WTC11 (cell line): Measurements from ENCODE around the gene SLC2A1. TPM values are rescaled to one million over a fixed set of nuclear protein-coding genes. Genes with fewer than 3 reads are reported as not detected.

ENCODE experiments used
- ATAC-seq: fragments of 200-7000 bp; cut with Tn5 transposase; 2 replicates; pipeline ENCODE4 v1.10.0; 2021; ENCODE audit warnings: mild to moderate bottlenecking, moderate library complexity
- CTCF ChIA-PET: fragments of 300-600 bp; sonication (Branson Sonifier 250); formaldehyde crosslinking; loops from one replicate; lab custom pipeline; 2021; ENCODE audit warnings: antibody characterized with exemption; lab: Charles Lee
- POLR2A ChIA-PET: fragments of 350-600 bp; sonication (Branson Sonifier 250); formaldehyde crosslinking; loops from one replicate; lab custom pipeline; 2021; ENCODE audit warnings: antibody characterized with exemption; lab: Charles Lee
- DNase-seq: peaks from one replicate; pipeline ENCODE4 v3.0.0; 2021; ENCODE audit warnings: low spot score
- H3K27ac Mint-ChIP-seq: 2 replicates; pipeline ENCODE4 v1.8.0; 2021; ENCODE audit warnings: mixed read lengths
- H3K27me3 Mint-ChIP-seq: 2 replicates; pipeline ENCODE4 v1.8.0; 2021; ENCODE audit warnings: low read depth, mild to moderate bottlenecking, moderate library complexity, mixed read lengths
- H3K36me3 Mint-ChIP-seq: 2 replicates; pipeline ENCODE4 v1.8.0; 2021; ENCODE audit warnings: mixed read lengths
- H3K4me1 Mint-ChIP-seq: 2 replicates; pipeline ENCODE4 v1.8.0; 2022; ENCODE audit warnings: mixed read lengths
- H3K4me3 Mint-ChIP-seq: 2 replicates; pipeline ENCODE4 v1.8.0; 2021; ENCODE audit warnings: mild to moderate bottlenecking, moderate library complexity, mixed read lengths
- H3K9me3 Mint-ChIP-seq: 2 replicates; pipeline ENCODE4 v1.8.0; 2021; ENCODE audit warnings: mixed read lengths
- CBFB ChIP-seq: sonication (generic); formaldehyde crosslinking; IDR thresholded peaks from 2 replicates; pipeline ENCODE4 v1.8.1; 2022; ENCODE audit warnings: mild to moderate bottlenecking, low read depth, missing genetic modification reagents
- CREB1 ChIP-seq: sonication (generic); formaldehyde crosslinking; IDR thresholded peaks from 2 replicates; pipeline ENCODE4 v1.8.0; 2023; ENCODE audit warnings: mild to moderate bottlenecking, missing genetic modification reagents
- CREM ChIP-seq: sonication (generic); formaldehyde crosslinking; IDR thresholded peaks from 2 replicates; pipeline ENCODE4 v1.8.1; 2022; ENCODE audit warnings: mild to moderate bottlenecking, missing genetic modification reagents, moderate library complexity
- CTCF ChIP-seq: fragments of 200-600 bp; IDR thresholded peaks from 2 replicates; pipeline ENCODE4 v1.8.0; 2022; ENCODE audit warnings: antibody characterized with exemption
- ETV6 ChIP-seq: sonication (generic); formaldehyde crosslinking; IDR thresholded peaks from 2 replicates; pipeline ENCODE4 v1.8.1; 2022; ENCODE audit warnings: mild to moderate bottlenecking, missing genetic modification reagents
- FOXK1 ChIP-seq: sonication (generic); formaldehyde crosslinking; IDR thresholded peaks from 2 replicates; pipeline ENCODE4 v1.8.0; 2022; ENCODE audit warnings: mild to moderate bottlenecking, moderate library complexity, missing genetic modification reagents
- FOXP1 ChIP-seq: sonication (generic); formaldehyde crosslinking; IDR thresholded peaks from 2 replicates; pipeline ENCODE4 v1.8.0; 2022; ENCODE audit warnings: missing genetic modification reagents, mild to moderate bottlenecking, moderate library complexity, borderline replicate concordance
- GTF2I ChIP-seq: fragments of 250-450 bp; sonication (Bioruptor Pico); conservative IDR thresholded peaks from 2 replicates; pipeline ENCODE4 v1.4.0; 2021; ENCODE audit warnings: mild to moderate bottlenecking
- MAX ChIP-seq: sonication (generic); formaldehyde crosslinking; IDR thresholded peaks from 2 replicates; pipeline ENCODE4 v1.8.0; 2022; ENCODE audit warnings: mild to moderate bottlenecking, missing genetic modification reagents
- MXD4 ChIP-seq: fragments of 250-450 bp; sonication (Bioruptor Pico); IDR thresholded peaks from 2 replicates; pipeline ENCODE4 v1.8.0; 2021; ENCODE audit warnings: mild to moderate bottlenecking, moderate library complexity, borderline replicate concordance
- NFE2L1 ChIP-seq: sonication (generic); formaldehyde crosslinking; IDR thresholded peaks from 2 replicates; pipeline ENCODE4 v1.8.1; 2023; ENCODE audit warnings: missing genetic modification reagents
- NR2C2 ChIP-seq: sonication (generic); formaldehyde crosslinking; IDR thresholded peaks from 2 replicates; pipeline ENCODE4 v1.8.0; 2022; ENCODE audit warnings: mild to moderate bottlenecking, missing genetic modification reagents
- PRRX2 ChIP-seq: fragments of 250-450 bp; sonication (Bioruptor Pico); IDR thresholded peaks from 2 replicates; pipeline ENCODE4 v1.8.0; 2021; ENCODE audit warnings: mild to moderate bottlenecking
- RELA ChIP-seq: sonication (generic); formaldehyde crosslinking; IDR thresholded peaks from 2 replicates; pipeline ENCODE4 v1.8.1; 2022; ENCODE audit warnings: missing genetic modification reagents, mild to moderate bottlenecking, borderline replicate concordance
- RORB ChIP-seq: fragments of 250-450 bp; sonication (Bioruptor Pico); IDR thresholded peaks from 2 replicates; pipeline ENCODE4 v1.9.0; 2021; ENCODE audit warnings: mild to moderate bottlenecking
- SMAD3 ChIP-seq: sonication (generic); formaldehyde crosslinking; IDR thresholded peaks from 2 replicates; pipeline ENCODE4 v1.8.0; 2022; ENCODE audit warnings: missing genetic modification reagents, mild to moderate bottlenecking, borderline replicate concordance
- SOX15 ChIP-seq: fragments of 250-450 bp; sonication (Bioruptor Pico); IDR thresholded peaks from 2 replicates; pipeline ENCODE4 v1.9.0; 2021; ENCODE audit warnings: mild to moderate bottlenecking
- TCF7 ChIP-seq: sonication (generic); formaldehyde crosslinking; IDR thresholded peaks from 2 replicates; pipeline ENCODE4 v1.8.0; 2022; ENCODE audit warnings: mild to moderate bottlenecking, low read depth, missing genetic modification reagents, moderate library complexity
- TP53 ChIP-seq: sonication (generic); formaldehyde crosslinking; IDR thresholded peaks from 2 replicates; pipeline ENCODE4 v1.8.1; 2023; ENCODE audit warnings: mild to moderate bottlenecking, missing genetic modification reagents
- ZNF138 ChIP-seq: sonication (generic); formaldehyde crosslinking; conservative IDR thresholded peaks from 2 replicates; pipeline ENCODE4 v1.8.1; 2022; ENCODE audit warnings: mild to moderate bottlenecking, moderate library complexity, missing genetic modification reagents
- ZNF232 ChIP-seq: sonication (generic); formaldehyde crosslinking; IDR thresholded peaks from 2 replicates; pipeline ENCODE4 v1.8.0; 2022; ENCODE audit warnings: mild to moderate bottlenecking, missing genetic modification reagents
- ZNF317 ChIP-seq: sonication (generic); formaldehyde crosslinking; IDR thresholded peaks from 2 replicates; pipeline ENCODE4 v1.8.1; 2023; ENCODE audit warnings: low read depth, mild to moderate bottlenecking, moderate library complexity, missing genetic modification reagents, borderline replicate concordance
- total RNA-seq: library from RNA; stranded (reverse); gene quantifications from 3 replicates; pipeline ENCODE4 v1.2.3, GENCODE V29; 2021
- TF ChIP-seq, protein P1 (sequence below): sonication (generic); formaldehyde crosslinking; IDR thresholded peaks from 2 replicates; pipeline ENCODE4 v1.8.0; 2022; ENCODE audit warnings: mild to moderate bottlenecking, missing genetic modification reagents
- TF ChIP-seq, protein P2 (sequence below): sonication (generic); formaldehyde crosslinking; IDR thresholded peaks from 2 replicates; pipeline ENCODE4 v1.8.0; 2023; ENCODE audit warnings: missing genetic modification reagents
- TF ChIP-seq, protein P3 (sequence below): sonication (generic); formaldehyde crosslinking; conservative IDR thresholded peaks from 2 replicates; pipeline ENCODE4 v1.8.1; 2022; ENCODE audit warnings: mild to moderate bottlenecking, missing genetic modification reagents
- TF ChIP-seq, protein P4 (sequence below): sonication (generic); formaldehyde crosslinking; IDR thresholded peaks from 2 replicates; pipeline ENCODE4 v1.8.0; 2022; ENCODE audit warnings: mild to moderate bottlenecking, missing genetic modification reagents

Gene SLC2A1
- total RNA-seq, 1 experiment from 2014 or later: 215 TPM

DNA sequence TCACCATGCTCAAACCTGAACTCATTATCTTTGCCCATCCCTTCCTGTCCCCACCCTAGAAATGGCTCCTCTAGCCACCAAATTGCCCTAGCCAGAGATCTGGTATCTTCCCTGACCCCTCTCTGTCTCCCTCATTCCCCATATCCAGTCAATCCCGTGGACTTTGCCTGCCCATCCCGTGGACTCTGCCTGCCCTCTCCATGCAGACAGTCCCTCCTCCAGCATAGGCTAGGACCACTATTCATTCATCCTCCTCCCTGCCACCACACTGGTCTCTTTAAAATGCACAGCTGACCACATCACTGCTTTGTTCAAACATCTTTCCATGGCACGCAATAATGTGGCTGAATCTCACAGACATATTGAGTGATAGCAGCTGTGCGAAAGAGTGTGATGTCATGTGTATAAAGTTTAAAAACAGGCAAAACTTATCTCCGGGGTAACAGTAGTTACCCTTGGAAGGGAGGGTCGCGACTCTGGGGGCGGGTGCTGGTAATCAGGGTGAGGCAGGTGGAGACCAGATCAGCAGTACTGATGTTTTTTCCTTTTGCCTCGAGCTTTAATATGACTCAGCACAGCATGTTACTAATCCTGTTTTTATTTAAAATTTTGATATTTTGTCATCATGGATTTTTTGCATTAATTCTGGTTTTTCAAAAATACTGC lies 4.8 kb upstream of the SLC2A1 start:
- DNase-seq (no peak), ATAC-seq (no peak)
- peak overlapping the region; percentile 52 for H3K4me3 Mint-ChIP-seq
- TF ChIP-seq RELA (CRISPR knock-in tag): no peak
- TF ChIP-seq, protein P1, sequence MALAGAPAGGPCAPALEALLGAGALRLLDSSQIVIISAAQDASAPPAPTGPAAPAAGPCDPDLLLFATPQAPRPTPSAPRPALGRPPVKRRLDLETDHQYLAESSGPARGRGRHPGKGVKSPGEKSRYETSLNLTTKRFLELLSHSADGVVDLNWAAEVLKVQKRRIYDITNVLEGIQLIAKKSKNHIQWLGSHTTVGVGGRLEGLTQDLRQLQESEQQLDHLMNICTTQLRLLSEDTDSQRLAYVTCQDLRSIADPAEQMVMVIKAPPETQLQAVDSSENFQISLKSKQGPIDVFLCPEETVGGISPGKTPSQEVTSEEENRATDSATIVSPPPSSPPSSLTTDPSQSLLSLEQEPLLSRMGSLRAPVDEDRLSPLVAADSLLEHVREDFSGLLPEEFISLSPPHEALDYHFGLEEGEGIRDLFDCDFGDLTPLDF: no peak
- TF ChIP-seq SOX15 (CRISPR knock-in tag): no peak
- no peak for TF ChIP-seq FOXP1 (CRISPR knock-in tag)
- no peak for TF ChIP-seq TP53 (CRISPR knock-in tag)
- no peak for TF ChIP-seq ZNF317 (CRISPR knock-in tag)
- no peak for TF ChIP-seq ETV6 (CRISPR knock-in tag)
- no peak for TF ChIP-seq GTF2I (CRISPR knock-in tag)
- TF ChIP-seq PRRX2 (CRISPR knock-in tag): no peak
- no peaks in the 10 kb centered on the region for H3K27me3 Mint-ChIP-seq
- POLR2A ChIA-PET: interaction anchor here (2.6 to 3.0 kb wide), 2 partner anchors 11 to 45 kb away, joined by 12 to 37 read pairs; no protein-coding TSS in a partner anchor
- peak overlapping the region; percentile 98 for H3K27ac Mint-ChIP-seq
- CTCF ChIA-PET: interaction anchor here (1.1 to 2.6 kb wide), 4 partner anchors 13 to 117 kb away, joined by 3 to 21 read pairs (median 5); partner anchors contain the start of gene ZNF691
- peaks cover 12% of the 10 kb centered on the region for H3K36me3 Mint-ChIP-seq
- H3K4me1 Mint-ChIP-seq: peaks cover 58% of the 10 kb centered on the region
- no peaks in the 10 kb centered on the region for H3K9me3 Mint-ChIP-seq

DNA sequence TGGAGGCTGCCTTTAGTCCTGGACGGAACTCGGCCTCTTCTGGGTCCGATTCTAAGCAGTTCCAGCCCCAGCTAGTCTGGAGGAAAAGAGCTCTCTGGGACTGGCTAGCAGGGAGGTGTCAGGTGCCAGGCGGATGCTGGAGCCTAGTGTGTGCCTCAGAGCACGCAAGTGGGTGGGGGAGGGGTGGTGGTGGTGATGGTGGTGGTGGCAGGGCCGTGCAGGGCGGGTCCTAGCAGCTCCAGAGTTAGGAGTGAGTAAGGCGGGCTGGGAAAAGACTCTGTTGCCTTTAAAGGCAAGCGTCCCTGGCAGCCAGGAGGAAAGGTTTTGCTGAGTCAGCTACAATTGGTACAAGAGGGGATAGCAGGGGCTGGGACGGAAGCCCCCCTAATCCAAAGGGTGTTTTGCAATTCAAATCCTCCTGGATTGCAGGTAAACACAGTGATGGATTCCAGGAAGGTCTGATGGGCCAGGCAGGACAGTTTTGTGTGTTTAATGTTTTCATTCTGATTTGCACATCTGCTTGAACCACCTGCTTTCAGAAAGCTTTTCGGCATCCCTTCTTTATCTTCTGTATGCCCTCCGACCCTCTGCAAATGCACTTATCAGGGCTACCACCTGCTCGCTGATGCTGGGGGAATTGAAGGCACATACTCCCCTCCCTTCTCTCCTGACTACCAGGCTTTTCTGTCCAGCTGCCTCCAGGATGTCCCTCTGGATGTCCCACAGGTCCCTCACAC lies 4.1 kb upstream of the SLC2A1 start:
- ChIA-PET CTCF (interaction anchor here (0.6 to 2.6 kb wide), 10 partner anchors 13 to 552 kb away, joined by 3 to 21 read pairs (median 4); partner anchors contain the start of gene ZNF691), POLR2A (interaction anchor here (0.7 to 3.0 kb wide), 10 partner anchors 10 to 116 kb away, joined by 3 to 37 read pairs (median 5); partner anchors contain the start of gene ZNF691)
- peak overlapping the region; percentile 52 for H3K4me3 Mint-ChIP-seq
- ATAC-seq (peak; percentile 62), DNase-seq (peak; percentile 85)
- peak overlapping the region; percentile 98 for H3K27ac Mint-ChIP-seq
- H3K36me3 Mint-ChIP-seq: peaks cover 8% of the 10 kb centered on the region
- H3K4me1 Mint-ChIP-seq: peaks cover 53% of the 10 kb centered on the region
- no peaks in the 10 kb centered on the region for H3K9me3 Mint-ChIP-seq
- H3K27me3 Mint-ChIP-seq: no peaks in the 10 kb centered on the region
- TF ChIP-seq NFE2L1 (CRISPR knock-in tag) (peak; percentile 93), ZNF138 (CRISPR knock-in tag) (no peak), CREM (no peak), CTCF (no peak), CBFB (CRISPR knock-in tag) (no peak), ZNF232 (0 out of 2 replicates have a peak, but pooled peaks have one; percentile 47), TCF7 (CRISPR knock-in tag) (no peak), FOXK1 (CRISPR knock-in tag) (peak; percentile 70), RORB (no peak), SMAD3 (CRISPR knock-in tag) (peak; percentile 30; the same call in 1 of the 2 replicates), MAX (CRISPR knock-in tag) (peak; percentile 64; the same call in 1 of the 2 replicates), MXD4 (CRISPR knock-in tag) (no peak), CREB1 (0 out of 2 replicates have a peak, but pooled peaks have one; percentile 17), GTF2I (CRISPR knock-in tag) (no peak), NR2C2 (CRISPR knock-in tag) (no peak)
- TF ChIP-seq, protein P2, sequence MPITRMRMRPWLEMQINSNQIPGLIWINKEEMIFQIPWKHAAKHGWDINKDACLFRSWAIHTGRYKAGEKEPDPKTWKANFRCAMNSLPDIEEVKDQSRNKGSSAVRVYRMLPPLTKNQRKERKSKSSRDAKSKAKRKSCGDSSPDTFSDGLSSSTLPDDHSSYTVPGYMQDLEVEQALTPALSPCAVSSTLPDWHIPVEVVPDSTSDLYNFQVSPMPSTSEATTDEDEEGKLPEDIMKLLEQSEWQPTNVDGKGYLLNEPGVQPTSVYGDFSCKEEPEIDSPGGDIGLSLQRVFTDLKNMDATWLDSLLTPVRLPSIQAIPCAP (CRISPR knock-in tag): no peak
- TF ChIP-seq, protein P3, sequence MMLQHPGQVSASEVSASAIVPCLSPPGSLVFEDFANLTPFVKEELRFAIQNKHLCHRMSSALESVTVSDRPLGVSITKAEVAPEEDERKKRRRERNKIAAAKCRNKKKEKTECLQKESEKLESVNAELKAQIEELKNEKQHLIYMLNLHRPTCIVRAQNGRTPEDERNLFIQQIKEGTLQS (CRISPR knock-in tag): no peak
- TF ChIP-seq, protein P4, sequence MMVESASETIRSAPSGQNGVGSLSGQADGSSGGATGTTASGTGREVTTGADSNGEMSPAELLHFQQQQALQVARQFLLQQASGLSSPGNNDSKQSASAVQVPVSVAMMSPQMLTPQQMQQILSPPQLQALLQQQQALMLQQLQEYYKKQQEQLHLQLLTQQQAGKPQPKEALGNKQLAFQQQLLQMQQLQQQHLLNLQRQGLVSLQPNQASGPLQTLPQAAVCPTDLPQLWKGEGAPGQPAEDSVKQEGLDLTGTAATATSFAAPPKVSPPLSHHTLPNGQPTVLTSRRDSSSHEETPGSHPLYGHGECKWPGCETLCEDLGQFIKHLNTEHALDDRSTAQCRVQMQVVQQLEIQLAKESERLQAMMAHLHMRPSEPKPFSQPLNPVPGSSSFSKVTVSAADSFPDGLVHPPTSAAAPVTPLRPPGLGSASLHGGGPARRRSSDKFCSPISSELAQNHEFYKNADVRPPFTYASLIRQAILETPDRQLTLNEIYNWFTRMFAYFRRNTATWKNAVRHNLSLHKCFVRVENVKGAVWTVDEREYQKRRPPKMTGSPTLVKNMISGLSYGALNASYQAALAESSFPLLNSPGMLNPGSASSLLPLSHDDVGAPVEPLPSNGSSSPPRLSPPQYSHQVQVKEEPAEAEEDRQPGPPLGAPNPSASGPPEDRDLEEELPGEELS: 0 out of 2 replicates have a peak, but pooled peaks have one; percentile 17
